Glutamatergic neuron (in vitro differentiated cells): ENCODE results near the gene ZCCHC8. TPM values are rescaled to one million over a fixed set of nuclear protein-coding genes. Genes with fewer than 3 reads are reported as not detected.
"Not testable (repeated sequence)": the region's sequence is repeated elsewhere in the genome, so short reads cannot be mapped to it uniquely, and the experiment has no call there.

Experiments
- DNase-seq: peaks from one replicate; pipeline ENCODE4 v3.0.0; 2022
- H3K27ac Mint-ChIP-seq: one replicate; pipeline ENCODE4 v1.8.0; 2020; ENCODE audit warnings: mild to moderate bottlenecking, mixed read lengths, inconsistent platforms; ENCODE audit not compliant: unreplicated experiment
- H3K27me3 Mint-ChIP-seq: one replicate; pipeline ENCODE4 v1.8.0; 2020; ENCODE audit warnings: mild to moderate bottlenecking, moderate library complexity, mixed read lengths, inconsistent platforms; ENCODE audit not compliant: unreplicated experiment
- H3K36me3 Mint-ChIP-seq: one replicate; pipeline ENCODE4 v1.8.0; 2020; ENCODE audit warnings: mild to moderate bottlenecking, mixed read lengths, inconsistent platforms; ENCODE audit not compliant: unreplicated experiment
- H3K4me1 Mint-ChIP-seq: one replicate; pipeline ENCODE4 v1.8.0; 2020; ENCODE audit warnings: mild to moderate bottlenecking, low read depth, mixed read lengths, inconsistent platforms; ENCODE audit not compliant: unreplicated experiment
- H3K4me3 Mint-ChIP-seq: one replicate; pipeline ENCODE4 v1.8.0; 2020; ENCODE audit warnings: mild to moderate bottlenecking, mixed read lengths, inconsistent platforms; ENCODE audit not compliant: unreplicated experiment
- H3K9me3 Mint-ChIP-seq: one replicate; pipeline ENCODE4 v1.8.0; 2020; ENCODE audit warnings: mild to moderate bottlenecking, moderate library complexity, mixed read lengths, inconsistent platforms; ENCODE audit not compliant: unreplicated experiment
- CTCF ChIP-seq: fragments of 200-600 bp; sonication (generic); IDR thresholded peaks from one replicate; pipeline ENCODE4 v1.5.0; 2021; ENCODE audit not compliant: partially characterized antibody, unreplicated experiment
- total RNA-seq: library from RNA; stranded (reverse); fragmentation: NEBNext Ultra II Directional; extraction: Animal tissue kit (Norgen Biotek cat#: 25700); gene quantifications from one replicate; pipeline ENCODE4 v1.2.1, GENCODE V29; 2021; ENCODE audit not compliant: unreplicated experiment

The ZCCHC8 gene
- total RNA-seq, 1 donor from 2014 or later, result 29.3 TPM

DNA sequence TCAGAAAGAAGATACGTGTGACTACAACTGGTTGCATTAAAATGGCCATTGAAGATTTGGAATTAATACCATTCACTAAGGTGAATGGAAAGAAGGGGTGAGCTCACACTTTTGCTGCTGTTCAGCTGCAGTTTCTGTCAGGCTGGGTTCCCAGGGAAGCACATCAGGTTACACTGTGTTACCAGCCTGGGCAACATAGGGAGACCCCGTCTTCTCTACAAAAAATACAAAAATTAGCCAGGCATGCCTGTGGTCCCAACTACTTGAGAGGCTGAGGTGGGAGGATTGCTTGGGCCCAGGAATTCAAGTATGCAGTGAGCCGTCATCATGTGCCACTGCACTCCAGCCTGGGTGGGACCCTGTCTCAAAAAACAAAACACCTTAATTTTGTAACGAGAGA is 12.9 kb upstream of the ZCCHC8 start:
- no peak for DNase-seq
- H3K27me3 Mint-ChIP-seq, result no peaks in the 10 kb centered on the region
- no peak overlapping the region for H3K4me3 Mint-ChIP-seq
- H3K9me3 Mint-ChIP-seq, result no peaks in the 10 kb centered on the region
- no peaks in the 10 kb centered on the region for H3K4me1 Mint-ChIP-seq
- no peak for TF ChIP-seq CTCF
- peaks cover 4% of the 10 kb centered on the region for H3K36me3 Mint-ChIP-seq
- no peak overlapping the region for H3K27ac Mint-ChIP-seq

DNA sequence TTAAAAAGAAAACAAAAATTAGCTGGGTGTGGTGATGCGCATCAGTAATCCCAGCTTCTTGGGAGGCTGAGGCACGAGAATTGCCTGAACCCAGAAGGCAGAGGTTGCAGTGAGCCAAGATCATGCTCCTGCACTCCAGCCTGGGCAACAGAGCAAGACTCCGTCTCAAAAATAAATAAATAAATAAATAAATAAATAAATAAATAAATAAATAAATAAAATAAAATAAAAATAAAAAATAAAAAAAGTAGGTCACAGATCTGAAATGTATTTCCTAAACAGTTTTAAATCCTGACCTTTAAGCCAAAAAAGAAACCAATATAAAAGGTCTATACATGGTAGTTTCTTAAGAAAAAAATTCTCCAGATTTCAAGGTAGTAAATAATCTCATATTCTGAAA is 12.3 kb upstream of the ZCCHC8 start:
- DNase-seq, H3K4me3 Mint-ChIP-seq, H3K36me3 Mint-ChIP-seq, H3K27me3 Mint-ChIP-seq, H3K4me1 Mint-ChIP-seq, H3K9me3 Mint-ChIP-seq, H3K27ac Mint-ChIP-seq: not testable (repeated sequence)

GRCh38 chr12:122508163-122508562 is 7.4 kb upstream of the ZCCHC8 start:
- no peak for DNase-seq
- Mint-ChIP-seq H3K9me3 (peaks cover 1% of the 10 kb centered on the region), H3K4me3 (no peak overlapping the region), H3K27me3 (peaks cover 3% of the 10 kb centered on the region), H3K27ac (no peak overlapping the region), H3K36me3 (peaks cover 5% of the 10 kb centered on the region), H3K4me1 (no peaks in the 10 kb centered on the region)
- no peak for TF ChIP-seq CTCF

GRCh38 chr12:122506393-122506938 is 5.7 kb upstream of the ZCCHC8 start:
- Mint-ChIP-seq H3K9me3 (peaks cover 7% of the 10 kb centered on the region), H3K4me1 (peaks cover 3% of the 10 kb centered on the region), H3K36me3 (peaks cover 5% of the 10 kb centered on the region), H3K27me3 (peaks cover 7% of the 10 kb centered on the region), H3K4me3 (no peak overlapping the region), H3K27ac (no peak overlapping the region)
- TF ChIP-seq CTCF, result no peak
- DNase-seq, result no peak

- no peak for DNase-seq
These were observed 4.8 kb upstream of the ZCCHC8 start for GRCh38 chr12:122505419-122506051.

More at GRCh38 chr12:122505419-122506051, 4.8 kb upstream of the ZCCHC8 start:
- H3K27me3 Mint-ChIP-seq, result peaks cover 12% of the 10 kb centered on the region
- peaks cover 13% of the 10 kb centered on the region for H3K9me3 Mint-ChIP-seq
- no peak overlapping the region for H3K27ac Mint-ChIP-seq
- H3K4me1 Mint-ChIP-seq, result peaks cover 6% of the 10 kb centered on the region
- peaks cover 5% of the 10 kb centered on the region for H3K36me3 Mint-ChIP-seq
- H3K4me3 Mint-ChIP-seq, result no peak overlapping the region
- TF ChIP-seq CTCF, result no peak
